Mucosa of rectum (tissue), 2 donors: Measurements from ENCODE around the gene USP24.
"Not testable (repeated sequence)": the region's sequence is repeated elsewhere in the genome, so short reads cannot be mapped to it uniquely, and the experiment has no call there.

Experiments
- H3K27ac ChIP-seq, 2 donors: one replicate each; pipeline ENCODE4 v1.7.0; 2013; ENCODE audit warnings: inconsistent platforms in 2 of 2, low read depth in 2 of 2, low read length in 2 of 2
- H3K27me3 ChIP-seq, 2 donors: one replicate each; pipeline ENCODE4 v1.7.0; 2013; ENCODE audit warnings: low read length in 2 of 2; ENCODE audit not compliant: control insufficient read depth in 2 of 2, insufficient read depth in 2 of 2
- H3K36me3 ChIP-seq, 2 donors: one replicate each; pipeline ENCODE4 v1.7.0; 2013; ENCODE audit warnings: low read length in 2 of 2; ENCODE audit not compliant: control insufficient read depth in 2 of 2, insufficient read depth in 2 of 2
- H3K4me1 ChIP-seq, 2 donors: one replicate each; pipeline ENCODE4 v1.7.0; 2013; ENCODE audit warnings: low read length in 2 of 2, mild to moderate bottlenecking in 1 of 2; ENCODE audit not compliant: control insufficient read depth in 2 of 2, insufficient read depth in 2 of 2
- H3K4me3 ChIP-seq, 2 donors: one replicate each; pipeline ENCODE4 v1.7.0; 2013; ENCODE audit warnings: low read length in 2 of 2
- H3K9ac ChIP-seq, 2 donors: one replicate each; pipeline ENCODE4 v1.7.0; 2013; ENCODE audit warnings: low read length in 2 of 2, low read depth in 1 of 2, mild to moderate bottlenecking in 1 of 2
- H3K9me3 ChIP-seq, 2 donors: one replicate each; pipeline ENCODE4 v1.7.0; 2013; ENCODE audit warnings: low read length in 2 of 2; ENCODE audit not compliant: control insufficient read depth in 2 of 2
- donor health status: healthy.
- donor health status: Normal muscosa, but diverticular disease.

Gene USP24

DNA sequence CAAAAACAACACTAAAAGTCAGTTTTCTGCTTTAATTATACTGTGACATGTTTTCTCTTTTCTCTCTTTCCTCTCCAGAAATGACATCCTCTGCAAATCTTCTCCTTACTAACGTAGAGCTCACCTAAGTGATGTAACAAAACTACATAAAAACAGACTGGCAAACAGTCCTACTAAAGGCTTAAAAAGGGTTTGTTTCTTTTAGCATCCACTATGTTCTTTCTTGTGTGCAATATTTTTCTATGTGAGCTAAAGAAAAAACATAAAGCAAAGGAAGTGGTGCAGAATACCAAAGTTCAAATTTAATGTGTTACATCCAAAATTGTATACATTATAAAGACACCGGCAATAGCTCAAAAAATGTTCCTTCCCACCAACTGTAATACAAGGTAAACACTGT is 14.5 kb downstream of the USP24 start:
- no peak overlapping the region for H3K9ac ChIP-seq
- peaks cover 0 to 5% of the 10 kb centered on the region in 2 donors for H3K36me3 ChIP-seq
- H3K4me1 ChIP-seq, result peaks cover 0 to 3% of the 10 kb centered on the region in 2 donors
- no peak overlapping the region for H3K27ac ChIP-seq
- no peak overlapping the region for H3K4me3 ChIP-seq
- H3K9me3 ChIP-seq, result no peaks in the 10 kb centered on the region
- H3K27me3 ChIP-seq, result no peaks in the 10 kb centered on the region

- H3K4me1 ChIP-seq, H3K27ac ChIP-seq, H3K27me3 ChIP-seq, H3K9me3 ChIP-seq, H3K9ac ChIP-seq, H3K4me3 ChIP-seq, H3K36me3 ChIP-seq: not testable (repeated sequence)
These were observed 15.4 kb downstream of the USP24 start for GRCh38 chr1:55199735-55200134.

GRCh38 chr1:55198044-55198443 is 17.1 kb downstream of the USP24 start:
- H3K36me3 ChIP-seq, result peaks cover 0 to 5% of the 10 kb centered on the region in 2 donors
- H3K9me3 ChIP-seq, result no peaks in the 10 kb centered on the region
- H3K27ac ChIP-seq, result no peak overlapping the region
- H3K9ac ChIP-seq, result no peak overlapping the region
- H3K27me3 ChIP-seq, result no peaks in the 10 kb centered on the region
- H3K4me1 ChIP-seq, result no peaks in the 10 kb centered on the region
- no peak overlapping the region for H3K4me3 ChIP-seq

DNA sequence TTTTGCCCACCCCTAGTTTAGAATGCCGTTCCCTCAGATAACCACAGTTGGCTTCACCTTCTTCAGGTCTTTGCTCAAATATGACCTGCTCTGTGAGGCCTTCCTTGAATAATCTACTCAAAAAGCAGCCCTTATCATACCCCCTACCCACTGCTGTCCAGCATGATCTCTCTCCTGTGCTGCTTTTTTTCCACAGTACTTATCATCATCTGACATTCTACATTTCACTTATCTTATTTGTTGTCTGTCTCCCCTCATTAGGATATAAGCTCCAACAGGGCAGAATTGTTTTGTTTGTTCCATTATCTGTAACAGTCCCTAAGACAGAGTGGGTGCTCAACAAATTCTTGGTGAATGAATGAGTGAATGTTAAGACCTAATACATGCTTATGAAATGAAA is 18.1 kb downstream of the USP24 start:
- Histone ChIP-seq H3K9ac (no peak overlapping the region), H3K4me1 (no peaks in the 10 kb centered on the region), H3K27ac (no peak overlapping the region), H3K9me3 (no peaks in the 10 kb centered on the region), H3K27me3 (no peaks in the 10 kb centered on the region), H3K4me3 (no peak overlapping the region), H3K36me3 (peaks cover 0 to 5% of the 10 kb centered on the region in 2 donors)

DNA sequence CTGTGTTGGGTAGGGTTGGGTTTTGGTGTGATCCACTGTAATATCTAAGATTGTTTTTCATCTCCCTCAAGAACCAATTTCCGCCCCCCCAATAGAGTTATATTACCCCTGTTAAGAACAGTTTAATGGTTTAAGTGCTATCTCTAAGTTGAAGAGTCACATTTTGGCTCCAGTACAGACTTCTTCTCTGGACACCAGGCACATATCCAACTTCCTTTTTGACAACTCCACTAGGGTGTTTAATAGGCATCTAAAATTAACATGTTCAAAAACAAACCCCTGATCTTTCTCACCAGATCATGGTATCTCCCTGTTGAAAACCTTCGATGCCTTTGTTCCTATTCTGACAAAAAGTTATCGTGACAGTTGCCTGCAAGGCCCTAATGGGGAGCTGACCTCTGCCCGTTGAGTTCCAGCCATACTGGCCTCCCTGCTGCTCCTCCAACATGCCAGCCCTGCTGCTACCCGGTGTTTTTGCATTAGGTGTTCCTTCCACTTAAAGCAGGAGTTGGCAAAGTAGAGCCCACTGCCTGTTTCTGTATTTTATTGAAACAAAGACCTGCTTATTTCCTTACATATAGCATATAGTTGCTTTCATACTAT is 18.6 kb downstream of the USP24 start:
- Histone ChIP-seq H3K27ac (no peak overlapping the region), H3K36me3 (peaks cover 0 to 5% of the 10 kb centered on the region in 2 donors), H3K9ac (no peak overlapping the region), H3K4me1 (no peaks in the 10 kb centered on the region), H3K4me3 (no peak overlapping the region), H3K27me3 (no peaks in the 10 kb centered on the region), H3K9me3 (no peaks in the 10 kb centered on the region)

- Histone ChIP-seq H3K4me3 (no peak overlapping the region), H3K36me3 (peaks cover 0 to 5% of the 10 kb centered on the region in 2 donors), H3K9me3 (no peaks in the 10 kb centered on the region), H3K9ac (no peak overlapping the region), H3K27me3 (no peaks in the 10 kb centered on the region), H3K4me1 (no peaks in the 10 kb centered on the region), H3K27ac (no peak overlapping the region)
These were observed 19.5 kb downstream of the USP24 start for GRCh38 chr1:55195521-55196233.

GRCh38 chr1:55194851-55195250 is 20.3 kb downstream of the USP24 start:
- no peak overlapping the region for H3K9ac ChIP-seq

GRCh38 chr1:55192093-55192492 is 23.1 kb downstream of the USP24 start:
- Histone ChIP-seq H3K27ac (no peak overlapping the region), H3K9ac (no peak overlapping the region), H3K27me3 (no peaks in the 10 kb centered on the region), H3K9me3 (no peaks in the 10 kb centered on the region), H3K4me3 (no peak overlapping the region), H3K4me1 (no peaks in the 10 kb centered on the region), H3K36me3 (no peaks in the 10 kb centered on the region)

More at GRCh38 chr1:55194851-55195250, 20.3 kb downstream of the USP24 start:
- Histone ChIP-seq H3K4me1 (no peaks in the 10 kb centered on the region), H3K36me3 (peaks cover 0 to 5% of the 10 kb centered on the region in 2 donors), H3K9me3 (no peaks in the 10 kb centered on the region), H3K27me3 (no peaks in the 10 kb centered on the region), H3K4me3 (no peak overlapping the region), H3K27ac (no peak overlapping the region)

GRCh38 chr1:55191219-55191952 is 23.8 kb downstream of the USP24 start:
- H3K27me3 ChIP-seq, H3K27ac ChIP-seq, H3K36me3 ChIP-seq, H3K4me3 ChIP-seq, H3K4me1 ChIP-seq, H3K9ac ChIP-seq, H3K9me3 ChIP-seq: not testable (repeated sequence)

DNA sequence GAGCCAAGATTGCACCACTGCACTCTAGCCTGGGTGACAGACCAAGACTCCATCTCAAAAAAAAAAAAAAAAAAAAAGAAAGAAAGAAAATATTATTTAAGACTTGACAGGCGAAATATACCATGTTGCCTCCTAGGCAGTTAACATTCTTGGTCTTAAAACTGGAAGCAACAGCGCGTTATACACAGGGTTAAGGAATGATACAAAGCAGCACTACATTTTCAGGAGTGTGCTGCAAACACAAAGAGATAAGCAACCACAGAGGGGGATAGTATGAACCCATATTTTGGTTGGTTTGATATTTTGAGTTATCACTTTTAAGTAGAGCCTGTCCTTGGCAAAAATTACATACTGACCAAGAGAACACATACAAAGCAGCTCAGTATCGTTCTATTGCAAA is 25.1 kb downstream of the USP24 start:
- H3K9ac ChIP-seq, result no peak overlapping the region
- no peaks in the 10 kb centered on the region for H3K36me3 ChIP-seq
- H3K4me1 ChIP-seq, result no peaks in the 10 kb centered on the region
- no peaks in the 10 kb centered on the region for H3K9me3 ChIP-seq
- H3K27ac ChIP-seq, result no peak overlapping the region
- no peaks in the 10 kb centered on the region for H3K27me3 ChIP-seq
- no peak overlapping the region for H3K4me3 ChIP-seq
